SU-DHL-6 (cell line): ENCODE results near the gene KDM3A.

Experiments used
- H2AFZ ChIP-seq: fragments of 200-600 bp; sonication (generic); 2 replicates; pipeline ENCODE4 v1.6.1; 2014; ENCODE audit warnings: low read depth, mild to moderate bottlenecking, moderate library complexity, mixed read lengths, antibody characterized with exemption, low read length; ENCODE audit not compliant: severe bottlenecking
- H3F3A ChIP-seq: fragments of 200-600 bp; shearing (Covaris generic); 2 replicates; pipeline ENCODE4 v1.6.0; 2016; ENCODE audit warnings: antibody characterized with exemption, mild to moderate bottlenecking; ENCODE audit not compliant: insufficient read depth
- H3K27ac ChIP-seq: fragments of 200-600 bp; sonication (generic); 2 replicates; pipeline ENCODE4 v1.5.1; 2016; ENCODE audit warnings: low read depth, mild to moderate bottlenecking, low read length, moderate library complexity, mixed read lengths
- H3K27me3 ChIP-seq: fragments of 200-600 bp; sonication (generic), shearing (Covaris generic); 2 replicates; pipeline ENCODE4 v1.6.0; 2014; ENCODE audit warnings: mild to moderate bottlenecking, low read length
- H3K36me3 ChIP-seq: fragments of 200-600 bp; sonication (generic); 2 replicates; pipeline ENCODE4 v1.6.1; 2014; ENCODE audit warnings: mild to moderate bottlenecking, low read length, mixed read lengths
- H3K4me2 ChIP-seq: fragments of 300-600, 200-600 bp; shearing (Covaris generic), sonication (generic); 2 replicates; pipeline ENCODE4 v1.6.0; 2014; ENCODE audit warnings: low read length, low read depth, mild to moderate bottlenecking; ENCODE audit not compliant: poor library complexity, severe bottlenecking
- H3K4me3 ChIP-seq: fragments of 200-600 bp; sonication (generic); 2 replicates; pipeline ENCODE4 v1.5.1; 2014; ENCODE audit warnings: antibody characterized with exemption, low read length, mild to moderate bottlenecking, mixed read lengths; ENCODE audit not compliant: insufficient read depth, poor library complexity, severe bottlenecking
- H3K79me2 ChIP-seq: fragments of 200-600 bp; sonication (generic); 2 replicates; pipeline ENCODE4 v1.6.1; 2014; ENCODE audit warnings: mild to moderate bottlenecking, low read length, moderate library complexity; ENCODE audit not compliant: insufficient read depth
- H3K9ac ChIP-seq: fragments of 200-600 bp; sonication (generic); 2 replicates; pipeline ENCODE4 v1.7.0; 2014; ENCODE audit warnings: mild to moderate bottlenecking, low read length
- H3K9me2 ChIP-seq: fragments of 200-600 bp; sonication (generic); replicated peaks from 2 replicates; pipeline ENCODE4 v1.6.1; 2014; ENCODE audit warnings: low read length; ENCODE audit not compliant: insufficient read depth
- H3K9me3 ChIP-seq: fragments of 200-600 bp; sonication (generic); 2 replicates; pipeline ENCODE4 v1.6.1; 2014; ENCODE audit warnings: low read length, mixed read lengths; ENCODE audit not compliant: insufficient read depth
- H4K20me1 ChIP-seq: fragments of 200-600 bp; sonication (generic); 2 replicates; pipeline ENCODE4 v1.6.1; 2014; ENCODE audit warnings: low read depth, mild to moderate bottlenecking, antibody characterized with exemption, low read length, moderate library complexity, mixed read lengths
- EZH2phosphoT487 ChIP-seq: fragments of 200-600 bp; sonication (generic), shearing (Covaris generic); conservative IDR thresholded peaks from 2 replicates; pipeline ENCODE4 v1.6.1; 2018; ENCODE audit warnings: mild to moderate bottlenecking, antibody characterized with exemption, low read length, moderate library complexity, mixed read lengths
- TF ChIP-seq, protein P1 (sequence below): fragments of 200-600 bp; sonication (generic); IDR thresholded peaks from one replicate; pipeline ENCODE4 v1.5.1; 2017; ENCODE audit warnings: antibody characterized with exemption, mild to moderate bottlenecking, low read length, moderate library complexity; ENCODE audit not compliant: insufficient read depth, poor library complexity, severe bottlenecking

Gene KDM3A

DNA sequence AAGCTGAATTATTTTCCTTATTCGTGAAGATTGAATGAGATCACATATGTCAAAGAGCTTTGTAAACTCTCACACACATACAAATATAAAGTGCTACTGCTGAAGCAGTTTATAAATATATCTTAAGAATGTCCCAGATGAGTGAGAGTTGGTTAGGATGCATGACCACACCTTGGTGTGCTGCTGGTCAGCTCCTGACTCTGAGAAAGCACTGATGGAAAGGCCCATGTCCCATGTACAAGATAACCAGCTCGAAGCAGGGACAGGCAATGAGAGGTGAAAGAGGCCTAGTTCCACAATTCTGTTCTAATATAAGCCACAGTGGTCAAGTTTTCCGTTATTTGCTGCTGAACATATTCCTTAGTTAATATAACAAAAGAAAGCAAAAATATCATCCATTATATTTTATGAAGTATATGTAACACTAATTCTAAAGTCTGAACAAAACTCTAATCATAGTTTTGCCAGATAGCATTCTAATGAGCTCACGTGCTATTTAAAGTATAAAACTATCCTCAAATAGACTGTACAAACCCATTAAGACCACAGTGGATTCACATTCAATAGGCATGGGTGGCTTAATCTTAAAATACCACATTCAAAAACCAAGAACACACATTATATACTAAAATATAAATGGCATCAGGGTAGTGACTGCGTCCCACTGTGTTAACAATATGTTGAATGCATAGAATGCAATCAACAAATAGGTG is 72.9 kb downstream of the KDM3A start:
- Histone ChIP-seq H3K36me3 (no peaks in the 10 kb centered on the region), H3K27ac (no peak overlapping the region), H3K27me3 (no peaks in the 10 kb centered on the region), H3K79me2 (no peaks in the 10 kb centered on the region; the same call in 1 of the 2 replicates), H3K4me2 (no peak overlapping the region), H3K9ac (no peak overlapping the region), H4K20me1 (no peaks in the 10 kb centered on the region), H3K9me2 (no peaks in the 10 kb centered on the region), H3K9me3 (no peaks in the 10 kb centered on the region), H3K4me3 (no peak overlapping the region), H2AFZ (no peak overlapping the region), H3F3A (no peaks in the 10 kb centered on the region)
- TF ChIP-seq, protein P1, sequence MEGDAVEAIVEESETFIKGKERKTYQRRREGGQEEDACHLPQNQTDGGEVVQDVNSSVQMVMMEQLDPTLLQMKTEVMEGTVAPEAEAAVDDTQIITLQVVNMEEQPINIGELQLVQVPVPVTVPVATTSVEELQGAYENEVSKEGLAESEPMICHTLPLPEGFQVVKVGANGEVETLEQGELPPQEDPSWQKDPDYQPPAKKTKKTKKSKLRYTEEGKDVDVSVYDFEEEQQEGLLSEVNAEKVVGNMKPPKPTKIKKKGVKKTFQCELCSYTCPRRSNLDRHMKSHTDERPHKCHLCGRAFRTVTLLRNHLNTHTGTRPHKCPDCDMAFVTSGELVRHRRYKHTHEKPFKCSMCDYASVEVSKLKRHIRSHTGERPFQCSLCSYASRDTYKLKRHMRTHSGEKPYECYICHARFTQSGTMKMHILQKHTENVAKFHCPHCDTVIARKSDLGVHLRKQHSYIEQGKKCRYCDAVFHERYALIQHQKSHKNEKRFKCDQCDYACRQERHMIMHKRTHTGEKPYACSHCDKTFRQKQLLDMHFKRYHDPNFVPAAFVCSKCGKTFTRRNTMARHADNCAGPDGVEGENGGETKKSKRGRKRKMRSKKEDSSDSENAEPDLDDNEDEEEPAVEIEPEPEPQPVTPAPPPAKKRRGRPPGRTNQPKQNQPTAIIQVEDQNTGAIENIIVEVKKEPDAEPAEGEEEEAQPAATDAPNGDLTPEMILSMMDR, result no peak
- no peak for TF ChIP-seq EZH2phosphoT487

DNA sequence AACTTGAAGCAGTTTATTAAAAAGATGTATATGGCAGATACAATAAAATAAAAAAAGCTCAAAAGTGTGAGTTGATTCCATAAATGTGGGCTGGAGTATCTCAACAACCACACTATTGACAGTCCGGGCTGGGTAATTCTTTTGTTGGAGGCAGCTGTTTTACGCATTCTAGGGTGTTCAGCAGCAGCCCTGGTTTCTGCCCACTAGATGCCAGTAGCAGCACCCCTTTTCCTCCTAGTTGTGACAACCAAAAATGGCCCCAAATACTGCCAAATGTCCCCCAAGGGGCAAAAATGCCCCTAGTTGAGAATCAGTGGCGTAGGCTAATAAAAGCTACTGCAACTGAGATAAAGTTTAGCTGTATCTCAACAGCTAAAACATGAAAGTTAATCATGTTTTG is 77.3 kb downstream of the KDM3A start:
- peaks cover 4% of the 10 kb centered on the region; the same call in 1 of the 2 replicates for H3K9me3 ChIP-seq
- no peak for TF ChIP-seq EZH2phosphoT487
- TF ChIP-seq, protein P1, result peak; percentile 52
- no peak overlapping the region for H2AFZ ChIP-seq
- H3K4me3 ChIP-seq, result no peak overlapping the region
- no peaks in the 10 kb centered on the region for H4K20me1 ChIP-seq
- H3F3A ChIP-seq, result no peaks in the 10 kb centered on the region
- H3K36me3 ChIP-seq, result peaks cover 13% of the 10 kb centered on the region
- H3K9ac ChIP-seq, result no peak overlapping the region
- H3K27me3 ChIP-seq, result no peaks in the 10 kb centered on the region
- H3K9me2 ChIP-seq, result no peaks in the 10 kb centered on the region
- no peak overlapping the region for H3K4me2 ChIP-seq
- no peak overlapping the region for H3K27ac ChIP-seq
- no peaks in the 10 kb centered on the region for H3K79me2 ChIP-seq

DNA sequence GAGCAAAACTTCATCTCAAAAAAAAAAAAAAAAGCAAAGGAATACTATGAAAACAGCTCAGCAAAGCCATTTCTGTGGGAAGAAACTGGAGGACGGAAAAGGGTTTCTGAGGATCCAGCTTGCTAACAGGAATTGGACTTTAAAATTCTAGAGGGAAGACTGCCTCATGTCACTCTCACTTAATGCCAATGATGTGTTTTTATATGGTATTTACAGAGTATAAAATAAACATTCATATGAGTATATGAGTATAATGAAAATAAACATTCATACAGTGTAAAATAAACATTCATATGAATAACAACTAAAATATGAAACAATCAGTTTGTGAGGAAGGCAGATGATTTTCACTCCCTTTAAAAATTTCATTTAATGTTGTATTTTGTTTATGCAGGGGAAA is 78.2 kb downstream of the KDM3A start:
- H3K9me3 ChIP-seq, result peaks cover 4% of the 10 kb centered on the region; the same call in 1 of the 2 replicates
- no peaks in the 10 kb centered on the region for H4K20me1 ChIP-seq
- no peak overlapping the region for H2AFZ ChIP-seq
- no peaks in the 10 kb centered on the region for H3K9me2 ChIP-seq
- H3K79me2 ChIP-seq, result no peaks in the 10 kb centered on the region
- no peak overlapping the region for H3K9ac ChIP-seq
- H3K36me3 ChIP-seq, result peaks cover 13% of the 10 kb centered on the region
- no peak overlapping the region for H3K27ac ChIP-seq
- TF ChIP-seq, protein P1, result no peak
- no peak for TF ChIP-seq EZH2phosphoT487
- no peaks in the 10 kb centered on the region for H3K27me3 ChIP-seq
- no peak overlapping the region for H3K4me2 ChIP-seq
- H3F3A ChIP-seq, result no peaks in the 10 kb centered on the region
- H3K4me3 ChIP-seq, result no peak overlapping the region
